ENCODE measurements around the gene FYN. TPM values are rescaled to one million over a fixed set of nuclear protein-coding genes. Genes with fewer than 3 reads are reported as not detected.

FYN gene
- total and polyA plus RNA-seq, 9 of the 15 experiments (the other 6 are each of a cell fraction or from before 2014, with no cell fraction given): 2.9 to 22.1 (median 11.4) TPM

DNA sequence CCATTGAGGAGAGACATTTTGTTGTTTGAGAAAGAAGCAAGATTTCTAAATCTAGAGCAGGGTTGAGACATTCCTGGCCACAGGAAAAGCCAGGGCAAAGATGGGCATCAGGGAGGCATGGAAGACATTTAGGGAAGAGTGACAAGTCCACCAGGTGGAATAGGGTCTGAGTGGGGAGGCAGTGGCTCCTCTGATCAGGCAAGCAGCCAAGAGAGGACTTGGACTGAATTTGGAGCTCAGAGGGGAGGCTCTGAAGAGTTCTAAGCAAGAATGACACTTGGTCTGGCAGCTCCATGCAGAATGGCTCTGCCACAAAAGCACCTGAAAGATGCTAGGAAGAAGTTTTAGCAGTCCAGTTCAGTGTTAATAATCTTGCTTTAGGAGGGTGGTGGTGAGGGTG, 120.8 kb downstream of the FYN start (continued):
- TF ChIP-seq, protein P1, sequence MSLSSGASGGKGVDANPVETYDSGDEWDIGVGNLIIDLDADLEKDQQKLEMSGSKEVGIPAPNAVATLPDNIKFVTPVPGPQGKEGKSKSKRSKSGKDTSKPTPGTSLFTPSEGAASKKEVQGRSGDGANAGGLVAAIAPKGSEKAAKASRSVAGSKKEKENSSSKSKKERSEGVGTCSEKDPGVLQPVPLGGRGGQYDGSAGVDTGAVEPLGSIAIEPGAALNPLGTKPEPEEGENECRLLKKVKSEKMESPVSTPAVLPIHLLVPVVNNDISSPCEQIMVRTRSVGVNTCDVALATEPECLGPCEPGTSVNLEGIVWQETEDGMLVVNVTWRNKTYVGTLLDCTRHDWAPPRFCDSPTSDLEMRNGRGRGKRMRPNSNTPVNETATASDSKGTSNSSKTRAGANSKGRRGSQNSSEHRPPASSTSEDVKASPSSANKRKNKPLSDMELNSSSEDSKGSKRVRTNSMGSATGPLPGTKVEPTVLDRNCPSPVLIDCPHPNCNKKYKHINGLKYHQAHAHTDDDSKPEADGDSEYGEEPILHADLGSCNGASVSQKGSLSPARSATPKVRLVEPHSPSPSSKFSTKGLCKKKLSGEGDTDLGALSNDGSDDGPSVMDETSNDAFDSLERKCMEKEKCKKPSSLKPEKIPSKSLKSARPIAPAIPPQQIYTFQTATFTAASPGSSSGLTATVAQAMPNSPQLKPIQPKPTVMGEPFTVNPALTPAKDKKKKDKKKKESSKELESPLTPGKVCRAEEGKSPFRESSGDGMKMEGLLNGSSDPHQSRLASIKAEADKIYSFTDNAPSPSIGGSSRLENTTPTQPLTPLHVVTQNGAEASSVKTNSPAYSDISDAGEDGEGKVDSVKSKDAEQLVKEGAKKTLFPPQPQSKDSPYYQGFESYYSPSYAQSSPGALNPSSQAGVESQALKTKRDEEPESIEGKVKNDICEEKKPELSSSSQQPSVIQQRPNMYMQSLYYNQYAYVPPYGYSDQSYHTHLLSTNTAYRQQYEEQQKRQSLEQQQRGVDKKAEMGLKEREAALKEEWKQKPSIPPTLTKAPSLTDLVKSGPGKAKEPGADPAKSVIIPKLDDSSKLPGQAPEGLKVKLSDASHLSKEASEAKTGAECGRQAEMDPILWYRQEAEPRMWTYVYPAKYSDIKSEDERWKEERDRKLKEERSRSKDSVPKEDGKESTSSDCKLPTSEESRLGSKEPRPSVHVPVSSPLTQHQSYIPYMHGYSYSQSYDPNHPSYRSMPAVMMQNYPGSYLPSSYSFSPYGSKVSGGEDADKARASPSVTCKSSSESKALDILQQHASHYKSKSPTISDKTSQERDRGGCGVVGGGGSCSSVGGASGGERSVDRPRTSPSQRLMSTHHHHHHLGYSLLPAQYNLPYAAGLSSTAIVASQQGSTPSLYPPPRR (CRISPR knock-in tag; IDR thresholded peaks at IDR 0.05; ENCODE audit: borderline replicate concordance): no peak
- TF ChIP-seq WHSC1 (IDR thresholded peaks at IDR 0.05; ENCODE audit: low read length) (no peak), BRD4 (IDR thresholded peaks at IDR 0.05) (no peak), POLR2AphosphoS5 (IDR thresholded peaks at IDR 0.05; ENCODE audit: control insufficient read depth, insufficient read depth, low read depth, low read length) (no peak), ZKSCAN8 (CRISPR knock-in tag; IDR thresholded peaks at IDR 0.05) (no peak)
- TF ChIP-seq, protein P2, sequence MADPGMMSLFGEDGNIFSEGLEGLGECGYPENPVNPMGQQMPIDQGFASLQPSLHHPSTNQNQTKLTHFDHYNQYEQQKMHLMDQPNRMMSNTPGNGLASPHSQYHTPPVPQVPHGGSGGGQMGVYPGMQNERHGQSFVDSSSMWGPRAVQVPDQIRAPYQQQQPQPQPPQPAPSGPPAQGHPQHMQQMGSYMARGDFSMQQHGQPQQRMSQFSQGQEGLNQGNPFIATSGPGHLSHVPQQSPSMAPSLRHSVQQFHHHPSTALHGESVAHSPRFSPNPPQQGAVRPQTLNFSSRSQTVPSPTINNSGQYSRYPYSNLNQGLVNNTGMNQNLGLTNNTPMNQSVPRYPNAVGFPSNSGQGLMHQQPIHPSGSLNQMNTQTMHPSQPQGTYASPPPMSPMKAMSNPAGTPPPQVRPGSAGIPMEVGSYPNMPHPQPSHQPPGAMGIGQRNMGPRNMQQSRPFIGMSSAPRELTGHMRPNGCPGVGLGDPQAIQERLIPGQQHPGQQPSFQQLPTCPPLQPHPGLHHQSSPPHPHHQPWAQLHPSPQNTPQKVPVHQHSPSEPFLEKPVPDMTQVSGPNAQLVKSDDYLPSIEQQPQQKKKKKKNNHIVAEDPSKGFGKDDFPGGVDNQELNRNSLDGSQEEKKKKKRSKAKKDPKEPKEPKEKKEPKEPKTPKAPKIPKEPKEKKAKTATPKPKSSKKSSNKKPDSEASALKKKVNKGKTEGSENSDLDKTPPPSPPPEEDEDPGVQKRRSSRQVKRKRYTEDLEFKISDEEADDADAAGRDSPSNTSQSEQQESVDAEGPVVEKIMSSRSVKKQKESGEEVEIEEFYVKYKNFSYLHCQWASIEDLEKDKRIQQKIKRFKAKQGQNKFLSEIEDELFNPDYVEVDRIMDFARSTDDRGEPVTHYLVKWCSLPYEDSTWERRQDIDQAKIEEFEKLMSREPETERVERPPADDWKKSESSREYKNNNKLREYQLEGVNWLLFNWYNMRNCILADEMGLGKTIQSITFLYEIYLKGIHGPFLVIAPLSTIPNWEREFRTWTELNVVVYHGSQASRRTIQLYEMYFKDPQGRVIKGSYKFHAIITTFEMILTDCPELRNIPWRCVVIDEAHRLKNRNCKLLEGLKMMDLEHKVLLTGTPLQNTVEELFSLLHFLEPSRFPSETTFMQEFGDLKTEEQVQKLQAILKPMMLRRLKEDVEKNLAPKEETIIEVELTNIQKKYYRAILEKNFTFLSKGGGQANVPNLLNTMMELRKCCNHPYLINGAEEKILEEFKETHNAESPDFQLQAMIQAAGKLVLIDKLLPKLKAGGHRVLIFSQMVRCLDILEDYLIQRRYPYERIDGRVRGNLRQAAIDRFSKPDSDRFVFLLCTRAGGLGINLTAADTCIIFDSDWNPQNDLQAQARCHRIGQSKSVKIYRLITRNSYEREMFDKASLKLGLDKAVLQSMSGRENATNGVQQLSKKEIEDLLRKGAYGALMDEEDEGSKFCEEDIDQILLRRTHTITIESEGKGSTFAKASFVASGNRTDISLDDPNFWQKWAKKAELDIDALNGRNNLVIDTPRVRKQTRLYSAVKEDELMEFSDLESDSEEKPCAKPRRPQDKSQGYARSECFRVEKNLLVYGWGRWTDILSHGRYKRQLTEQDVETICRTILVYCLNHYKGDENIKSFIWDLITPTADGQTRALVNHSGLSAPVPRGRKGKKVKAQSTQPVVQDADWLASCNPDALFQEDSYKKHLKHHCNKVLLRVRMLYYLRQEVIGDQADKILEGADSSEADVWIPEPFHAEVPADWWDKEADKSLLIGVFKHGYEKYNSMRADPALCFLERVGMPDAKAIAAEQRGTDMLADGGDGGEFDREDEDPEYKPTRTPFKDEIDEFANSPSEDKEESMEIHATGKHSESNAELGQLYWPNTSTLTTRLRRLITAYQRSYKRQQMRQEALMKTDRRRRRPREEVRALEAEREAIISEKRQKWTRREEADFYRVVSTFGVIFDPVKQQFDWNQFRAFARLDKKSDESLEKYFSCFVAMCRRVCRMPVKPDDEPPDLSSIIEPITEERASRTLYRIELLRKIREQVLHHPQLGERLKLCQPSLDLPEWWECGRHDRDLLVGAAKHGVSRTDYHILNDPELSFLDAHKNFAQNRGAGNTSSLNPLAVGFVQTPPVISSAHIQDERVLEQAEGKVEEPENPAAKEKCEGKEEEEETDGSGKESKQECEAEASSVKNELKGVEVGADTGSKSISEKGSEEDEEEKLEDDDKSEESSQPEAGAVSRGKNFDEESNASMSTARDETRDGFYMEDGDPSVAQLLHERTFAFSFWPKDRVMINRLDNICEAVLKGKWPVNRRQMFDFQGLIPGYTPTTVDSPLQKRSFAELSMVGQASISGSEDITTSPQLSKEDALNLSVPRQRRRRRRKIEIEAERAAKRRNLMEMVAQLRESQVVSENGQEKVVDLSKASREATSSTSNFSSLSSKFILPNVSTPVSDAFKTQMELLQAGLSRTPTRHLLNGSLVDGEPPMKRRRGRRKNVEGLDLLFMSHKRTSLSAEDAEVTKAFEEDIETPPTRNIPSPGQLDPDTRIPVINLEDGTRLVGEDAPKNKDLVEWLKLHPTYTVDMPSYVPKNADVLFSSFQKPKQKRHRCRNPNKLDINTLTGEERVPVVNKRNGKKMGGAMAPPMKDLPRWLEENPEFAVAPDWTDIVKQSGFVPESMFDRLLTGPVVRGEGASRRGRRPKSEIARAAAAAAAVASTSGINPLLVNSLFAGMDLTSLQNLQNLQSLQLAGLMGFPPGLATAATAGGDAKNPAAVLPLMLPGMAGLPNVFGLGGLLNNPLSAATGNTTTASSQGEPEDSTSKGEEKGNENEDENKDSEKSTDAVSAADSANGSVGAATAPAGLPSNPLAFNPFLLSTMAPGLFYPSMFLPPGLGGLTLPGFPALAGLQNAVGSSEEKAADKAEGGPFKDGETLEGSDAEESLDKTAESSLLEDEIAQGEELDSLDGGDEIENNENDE (IDR thresholded peaks at IDR 0.05; ENCODE audit: low read depth, low read length): no peak
- TF ChIP-seq, protein P3, sequence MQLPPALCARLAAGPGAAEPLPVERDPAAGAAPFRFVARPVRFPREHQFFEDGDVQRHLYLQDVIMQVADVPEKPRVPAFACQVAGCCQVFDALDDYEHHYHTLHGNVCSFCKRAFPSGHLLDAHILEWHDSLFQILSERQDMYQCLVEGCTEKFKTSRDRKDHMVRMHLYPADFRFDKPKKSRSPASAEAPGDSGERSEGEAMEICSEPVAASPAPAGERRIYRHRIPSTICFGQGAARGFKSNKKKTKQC (CRISPR knock-in tag; IDR thresholded peaks at IDR 0.05): no peak
- TF ChIP-seq, protein P4, sequence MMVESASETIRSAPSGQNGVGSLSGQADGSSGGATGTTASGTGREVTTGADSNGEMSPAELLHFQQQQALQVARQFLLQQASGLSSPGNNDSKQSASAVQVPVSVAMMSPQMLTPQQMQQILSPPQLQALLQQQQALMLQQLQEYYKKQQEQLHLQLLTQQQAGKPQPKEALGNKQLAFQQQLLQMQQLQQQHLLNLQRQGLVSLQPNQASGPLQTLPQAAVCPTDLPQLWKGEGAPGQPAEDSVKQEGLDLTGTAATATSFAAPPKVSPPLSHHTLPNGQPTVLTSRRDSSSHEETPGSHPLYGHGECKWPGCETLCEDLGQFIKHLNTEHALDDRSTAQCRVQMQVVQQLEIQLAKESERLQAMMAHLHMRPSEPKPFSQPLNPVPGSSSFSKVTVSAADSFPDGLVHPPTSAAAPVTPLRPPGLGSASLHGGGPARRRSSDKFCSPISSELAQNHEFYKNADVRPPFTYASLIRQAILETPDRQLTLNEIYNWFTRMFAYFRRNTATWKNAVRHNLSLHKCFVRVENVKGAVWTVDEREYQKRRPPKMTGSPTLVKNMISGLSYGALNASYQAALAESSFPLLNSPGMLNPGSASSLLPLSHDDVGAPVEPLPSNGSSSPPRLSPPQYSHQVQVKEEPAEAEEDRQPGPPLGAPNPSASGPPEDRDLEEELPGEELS (CRISPR knock-in tag; IDR thresholded peaks at IDR 0.05; ENCODE audit: borderline replicate concordance): no peak

Data from K562 (cell line).